ENCODE results near the gene ELANE. TPM values are rescaled to one million over a fixed set of nuclear protein-coding genes. Genes with fewer than 3 reads are reported as not detected.
A peak's percentile ranks its signal among the peaks of the same experiment; 100 is the strongest.

Gene ELANE
- total and polyA plus RNA-seq, 9 of the 15 experiments (the other 6 are each of a cell fraction or from before 2014, with no cell fraction given) = not detected

GRCh38 chr19:813219-814151 is 38.6 kb upstream of the ELANE start (continued):
- TF ChIP-seq, protein P1, sequence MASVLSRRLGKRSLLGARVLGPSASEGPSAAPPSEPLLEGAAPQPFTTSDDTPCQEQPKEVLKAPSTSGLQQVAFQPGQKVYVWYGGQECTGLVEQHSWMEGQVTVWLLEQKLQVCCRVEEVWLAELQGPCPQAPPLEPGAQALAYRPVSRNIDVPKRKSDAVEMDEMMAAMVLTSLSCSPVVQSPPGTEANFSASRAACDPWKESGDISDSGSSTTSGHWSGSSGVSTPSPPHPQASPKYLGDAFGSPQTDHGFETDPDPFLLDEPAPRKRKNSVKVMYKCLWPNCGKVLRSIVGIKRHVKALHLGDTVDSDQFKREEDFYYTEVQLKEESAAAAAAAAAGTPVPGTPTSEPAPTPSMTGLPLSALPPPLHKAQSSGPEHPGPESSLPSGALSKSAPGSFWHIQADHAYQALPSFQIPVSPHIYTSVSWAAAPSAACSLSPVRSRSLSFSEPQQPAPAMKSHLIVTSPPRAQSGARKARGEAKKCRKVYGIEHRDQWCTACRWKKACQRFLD (CRISPR knock-in tag; IDR thresholded peaks at IDR 0.05) = no peak
- TF ChIP-seq NCOA2 (IDR thresholded peaks at IDR 0.05; ENCODE audit: partially characterized antibody in 2 of 2) = no peak
- TF ChIP-seq TEAD4 (IDR thresholded peaks at IDR 0.05; ENCODE audit: low read length) = no peak
- no peak for TF ChIP-seq TEAD4 (CRISPR knock-in tag; IDR thresholded peaks at IDR 0.05; ENCODE audit: borderline replicate concordance)
- TF ChIP-seq ZNF449 (CRISPR knock-in tag; IDR thresholded peaks at IDR 0.05) = no peak
- TF ChIP-seq, protein P2, sequence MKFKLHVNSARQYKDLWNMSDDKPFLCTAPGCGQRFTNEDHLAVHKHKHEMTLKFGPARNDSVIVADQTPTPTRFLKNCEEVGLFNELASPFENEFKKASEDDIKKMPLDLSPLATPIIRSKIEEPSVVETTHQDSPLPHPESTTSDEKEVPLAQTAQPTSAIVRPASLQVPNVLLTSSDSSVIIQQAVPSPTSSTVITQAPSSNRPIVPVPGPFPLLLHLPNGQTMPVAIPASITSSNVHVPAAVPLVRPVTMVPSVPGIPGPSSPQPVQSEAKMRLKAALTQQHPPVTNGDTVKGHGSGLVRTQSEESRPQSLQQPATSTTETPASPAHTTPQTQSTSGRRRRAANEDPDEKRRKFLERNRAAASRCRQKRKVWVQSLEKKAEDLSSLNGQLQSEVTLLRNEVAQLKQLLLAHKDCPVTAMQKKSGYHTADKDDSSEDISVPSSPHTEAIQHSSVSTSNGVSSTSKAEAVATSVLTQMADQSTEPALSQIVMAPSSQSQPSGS (CRISPR knock-in tag; IDR thresholded peaks at IDR 0.05) = no peak
- TF ChIP-seq, protein P3, sequence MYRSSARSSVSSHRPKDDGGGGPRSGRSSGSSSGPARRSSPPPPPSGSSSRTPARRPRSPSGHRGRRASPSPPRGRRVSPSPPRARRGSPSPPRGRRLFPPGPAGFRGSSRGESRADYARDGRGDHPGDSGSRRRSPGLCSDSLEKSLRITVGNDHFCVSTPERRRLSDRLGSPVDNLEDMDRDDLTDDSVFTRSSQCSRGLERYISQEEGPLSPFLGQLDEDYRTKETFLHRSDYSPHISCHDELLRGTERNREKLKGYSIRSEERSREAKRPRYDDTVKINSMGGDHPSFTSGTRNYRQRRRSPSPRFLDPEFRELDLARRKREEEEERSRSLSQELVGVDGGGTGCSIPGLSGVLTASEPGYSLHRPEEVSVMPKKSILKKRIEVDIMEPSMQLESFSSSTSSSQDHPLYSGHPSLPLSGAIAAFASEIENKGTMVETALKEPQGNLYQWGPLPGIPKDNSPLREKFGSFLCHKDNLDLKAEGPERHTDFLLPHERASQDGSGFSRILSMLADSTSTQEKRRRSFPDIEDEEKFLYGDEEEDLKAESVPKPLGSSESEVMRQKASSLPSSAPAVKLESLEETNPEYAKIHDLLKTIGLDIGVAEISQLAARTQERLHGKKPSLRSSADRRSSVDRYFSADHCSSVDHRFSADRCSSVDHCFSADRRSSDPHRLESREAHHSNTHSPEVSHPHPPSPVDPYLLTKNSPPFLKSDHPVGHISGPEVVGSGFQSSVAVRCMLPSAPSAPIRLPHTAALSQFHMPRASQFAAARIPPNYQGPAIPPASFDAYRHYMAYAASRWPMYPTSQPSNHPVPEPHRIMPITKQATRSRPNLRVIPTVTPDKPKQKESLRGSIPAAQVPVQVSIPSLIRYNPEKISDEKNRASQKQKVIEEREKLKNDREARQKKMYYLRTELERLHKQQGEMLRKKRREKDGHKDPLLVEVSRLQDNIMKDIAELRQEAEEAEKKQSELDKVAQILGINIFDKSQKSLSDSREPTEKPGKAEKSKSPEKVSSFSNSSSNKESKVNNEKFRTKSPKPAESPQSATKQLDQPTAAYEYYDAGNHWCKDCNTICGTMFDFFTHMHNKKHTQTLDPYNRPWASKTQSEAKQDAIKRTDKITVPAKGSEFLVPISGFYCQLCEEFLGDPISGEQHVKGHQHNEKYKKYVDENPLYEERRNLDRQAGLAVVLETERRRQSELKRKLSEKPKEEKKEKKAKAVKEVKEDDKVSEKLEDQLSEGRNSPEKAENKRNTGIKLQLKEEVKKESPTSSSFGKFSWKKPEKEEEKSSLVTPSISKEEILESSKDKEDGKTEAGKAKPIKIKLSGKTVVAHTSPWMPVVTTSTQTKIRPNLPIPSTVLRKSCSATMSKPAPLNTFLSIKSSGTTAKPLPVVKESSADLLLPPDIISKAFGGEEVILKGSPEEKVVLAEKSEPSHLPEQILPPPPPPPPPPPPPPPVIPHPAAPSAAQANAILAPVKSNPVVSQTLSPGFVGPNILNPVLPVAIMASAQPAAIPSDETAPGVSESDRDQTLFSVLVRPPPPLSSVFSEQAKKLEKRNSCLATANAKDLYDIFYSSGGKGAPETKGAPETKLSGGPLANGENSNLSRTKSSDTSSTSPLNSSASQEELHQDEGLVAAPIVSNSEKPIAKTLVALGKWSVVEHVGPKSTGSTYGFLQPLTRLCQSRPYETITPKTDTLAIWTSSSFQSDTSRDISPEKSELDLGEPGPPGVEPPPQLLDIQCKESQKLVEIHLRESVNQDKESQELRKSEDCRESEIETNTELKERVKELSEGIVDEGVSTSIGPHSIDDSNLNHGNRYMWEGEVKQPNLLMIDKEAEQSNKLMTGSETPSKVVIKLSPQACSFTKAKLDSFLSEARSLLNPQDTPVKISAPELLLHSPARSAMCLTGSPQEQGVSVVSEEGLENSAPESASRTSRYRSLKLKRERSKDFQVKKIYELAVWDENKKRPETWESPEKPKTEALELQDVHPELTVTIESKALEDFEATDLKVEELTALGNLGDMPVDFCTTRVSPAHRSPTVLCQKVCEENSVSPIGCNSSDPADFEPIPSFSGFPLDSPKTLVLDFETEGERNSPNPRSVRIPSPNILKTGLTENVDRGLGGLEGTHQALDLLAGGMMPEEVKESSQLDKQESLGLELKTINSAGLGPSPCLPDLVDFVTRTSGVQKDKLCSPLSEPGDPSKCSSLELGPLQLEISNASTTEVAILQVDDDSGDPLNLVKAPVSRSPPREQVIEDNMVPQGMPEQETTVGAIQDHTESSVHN (IDR thresholded peaks at IDR 0.05; ENCODE audit: borderline replicate concordance in 1 of 2, low read depth in 1 of 2) = no peak
- no peak for TF ChIP-seq FOXO4 (CRISPR knock-in tag; IDR thresholded peaks at IDR 0.05)
- TF ChIP-seq FIP1L1 (IDR thresholded peaks at IDR 0.05; ENCODE audit: low read depth, low read length, poor library complexity, severe bottlenecking) = peak; percentile 96
- TF ChIP-seq E2F3 (CRISPR knock-in tag; IDR thresholded peaks at IDR 0.05) = no peak
- TF ChIP-seq PYGO2 (tag; IDR thresholded peaks at IDR 0.05) = no peak
